Vagina (tissue), 2 donors: Measurements from ENCODE around the gene SLC9A5. TPM values are rescaled to one million over a fixed set of nuclear protein-coding genes. Genes with fewer than 3 reads are reported as not detected.

ENCODE experiments used
- DNase-seq, 2 donors: peaks; one replicate each; pipeline ENCODE4 v3.0.0-alpha.2; 2017; ENCODE audit errors: extremely low spot score in 2 of 2
- H3K27ac ChIP-seq: fragments of 200-600 bp; sonication (generic); one replicate; pipeline ENCODE4 v1.5.1; 2019
- H3K27me3 ChIP-seq: fragments of 200-600 bp; sonication (generic); one replicate; pipeline ENCODE4 v1.5.1; 2019
- H3K36me3 ChIP-seq, 2 donors: fragments of 200-600 bp; sonication (generic); one replicate each; pipeline ENCODE4 v1.5.1; 2017 to 2019
- H3K4me1 ChIP-seq: fragments of 200-600 bp; sonication (generic); one replicate; pipeline ENCODE4 v1.5.1; 2019
- H3K4me3 ChIP-seq, 2 donors: fragments of 200-600 bp; sonication (generic); 1 replicate in 1 of 2; 2 replicates in 1 of 2; pipeline ENCODE4 v1.5.1; 2016 to 2019
- H3K9me3 ChIP-seq: fragments of 200-600 bp; sonication (generic); one replicate; pipeline ENCODE4 v1.5.1; 2019
- CTCF ChIP-seq, 3 experiments: fragments of 450-650 bp in 2 of 3; fragments of 200-600 bp in 1 of 3; sonication (generic) in 1 of 3; IDR thresholded peaks; one replicate each; pipeline ENCODE4 v1.5.1; 2017 to 2019; ENCODE audit warnings: antibody characterized with exemption in 3 of 3, mild to moderate bottlenecking in 2 of 3, moderate library complexity in 2 of 3
- POLR2A ChIP-seq, 2 donors: fragments of 450-650 bp; IDR thresholded peaks; one replicate each; pipeline ENCODE4 v1.6.1; 2017; ENCODE audit warnings: antibody characterized with exemption in 2 of 2, mild to moderate bottlenecking in 2 of 2, moderate library complexity in 2 of 2
- POLR2AphosphoS5 ChIP-seq, 2 donors: sonication (generic); formaldehyde crosslinking; IDR thresholded peaks; one replicate each; pipeline ENCODE4 v1.9.0; 2017; ENCODE audit warnings: antibody characterized with exemption in 2 of 2, mild to moderate bottlenecking in 2 of 2, low read depth in 1 of 2; ENCODE audit not compliant: insufficient read depth in 1 of 2
- intact Hi-C: fragments of 100-400 bp; cut with DNase I; formaldehyde crosslinking; loops from one replicate; pipeline ENCODE4 v1.15.1; 2023
- total RNA-seq: library from RNA; depleted of rRNA; stranded (reverse); fragments of >200 nt; gene quantifications from one replicate; pipeline ENCODE4 v1.2.3, GENCODE V29; 2016

SLC9A5 gene
- total RNA-seq, 1 donor from 2014 or later = 0.49 TPM

- DNase-seq = no peak
- no peaks in the 10 kb centered on the region for H3K9me3 ChIP-seq
- H3K4me3 ChIP-seq = no peak overlapping the region
- H3K27me3 ChIP-seq = no peaks in the 10 kb centered on the region
- no peak for TF ChIP-seq POLR2AphosphoS5 (IDR thresholded peaks at IDR 0.05; ENCODE audit: insufficient read depth in 1 of 2, low read depth in 1 of 2)
- TF ChIP-seq POLR2A (IDR thresholded peaks at IDR 0.05) = no peak
- no peak for TF ChIP-seq CTCF (IDR thresholded peaks at IDR 0.05)
- peaks cover 47% of the 10 kb centered on the region for H3K4me1 ChIP-seq
- intact Hi-C loops = no loop called here
- peak overlapping the region; percentile 85 for H3K27ac ChIP-seq
- peaks cover 0 to 1% of the 10 kb centered on the region in 2 donors for H3K36me3 ChIP-seq
Measured at GRCh38 chr16:67243481-67243880, 5.3 kb upstream of the SLC9A5 start.

- H3K4me3 ChIP-seq = no peak overlapping the region
- H3K27ac ChIP-seq = peak overlapping the region; percentile 85
- peaks cover 58% of the 10 kb centered on the region for H3K4me1 ChIP-seq
- no peaks in the 10 kb centered on the region for H3K27me3 ChIP-seq
- no peak for TF ChIP-seq CTCF (IDR thresholded peaks at IDR 0.05)
- peak in 1 of 2 donors; percentile 56 for TF ChIP-seq POLR2AphosphoS5 (IDR thresholded peaks at IDR 0.05; ENCODE audit: insufficient read depth in 1 of 2, low read depth in 1 of 2)
- no peaks in the 10 kb centered on the region for H3K9me3 ChIP-seq
- no peak for DNase-seq
- intact Hi-C loops = no loop called here
- H3K36me3 ChIP-seq = no peaks in the 10 kb centered on the region
Measured at GRCh38 chr16:67244387-67245185, 4.2 kb upstream of the SLC9A5 start.

GRCh38 chr16:67245186-67245585 lies 3.6 kb upstream of the SLC9A5 start:
- Histone ChIP-seq H3K27me3 (no peaks in the 10 kb centered on the region), H3K27ac (peak overlapping the region; percentile 85), H3K4me3 (no peak overlapping the region), H3K36me3 (no peaks in the 10 kb centered on the region), H3K9me3 (no peaks in the 10 kb centered on the region), H3K4me1 (peaks cover 59% of the 10 kb centered on the region)
- intact Hi-C loops = no loop called here
- TF ChIP-seq CTCF (IDR thresholded peaks at IDR 0.05) (no peak), POLR2A (IDR thresholded peaks at IDR 0.05) (no peak), POLR2AphosphoS5 (IDR thresholded peaks at IDR 0.05; ENCODE audit: insufficient read depth in 1 of 2, low read depth in 1 of 2) (no peak)
- DNase-seq = no peak

GRCh38 chr16:67245674-67246080 lies 3.1 kb upstream of the SLC9A5 start:
- TF ChIP-seq CTCF (IDR thresholded peaks at IDR 0.05) (no peak), POLR2AphosphoS5 (IDR thresholded peaks at IDR 0.05; ENCODE audit: insufficient read depth in 1 of 2, low read depth in 1 of 2) (no peak), POLR2A (IDR thresholded peaks at IDR 0.05) (no peak)
- Histone ChIP-seq H3K4me3 (peak overlapping the region; percentile 92 to 93), H3K36me3 (no peaks in the 10 kb centered on the region), H3K4me1 (peaks cover 59% of the 10 kb centered on the region), H3K27ac (peak overlapping the region; percentile 85), H3K27me3 (no peaks in the 10 kb centered on the region), H3K9me3 (no peaks in the 10 kb centered on the region)
- DNase-seq = no peak
- intact Hi-C loops = no loop called here

GRCh38 chr16:67246081-67246755 lies 2.6 kb upstream of the SLC9A5 start:
- intact Hi-C loops = no loop called here
- H3K4me1 ChIP-seq = peaks cover 59% of the 10 kb centered on the region
- no peaks in the 10 kb centered on the region for H3K9me3 ChIP-seq
- DNase-seq = no peak
- H3K27ac ChIP-seq = peak overlapping the region; percentile 85
- TF ChIP-seq CTCF (IDR thresholded peaks at IDR 0.05) = peak in 1 of 3 experiments; percentile 19
- TF ChIP-seq POLR2AphosphoS5 (IDR thresholded peaks at IDR 0.05; ENCODE audit: insufficient read depth in 1 of 2, low read depth in 1 of 2) = peak in 1 of 2 donors; percentile 74
- no peak for TF ChIP-seq POLR2A (IDR thresholded peaks at IDR 0.05)
- H3K27me3 ChIP-seq = no peaks in the 10 kb centered on the region
- no peaks in the 10 kb centered on the region for H3K36me3 ChIP-seq
- peak overlapping the region; percentile 92 to 93 for H3K4me3 ChIP-seq
